Fibroblast of skin of left quadriceps (primary cell): ENCODE data around the gene MAMSTR.
"Not testable (repeated sequence)": the region's sequence is repeated elsewhere in the genome, so short reads cannot be mapped to it uniquely, and the experiment has no call there.

Source experiments
- DNase-seq, 2 experiments: peaks; one replicate each; pipeline ENCODE4 v3.0.0-alpha.2; 2013; ENCODE audit warnings: low read depth in 2 of 2

MAMSTR gene, protein sequence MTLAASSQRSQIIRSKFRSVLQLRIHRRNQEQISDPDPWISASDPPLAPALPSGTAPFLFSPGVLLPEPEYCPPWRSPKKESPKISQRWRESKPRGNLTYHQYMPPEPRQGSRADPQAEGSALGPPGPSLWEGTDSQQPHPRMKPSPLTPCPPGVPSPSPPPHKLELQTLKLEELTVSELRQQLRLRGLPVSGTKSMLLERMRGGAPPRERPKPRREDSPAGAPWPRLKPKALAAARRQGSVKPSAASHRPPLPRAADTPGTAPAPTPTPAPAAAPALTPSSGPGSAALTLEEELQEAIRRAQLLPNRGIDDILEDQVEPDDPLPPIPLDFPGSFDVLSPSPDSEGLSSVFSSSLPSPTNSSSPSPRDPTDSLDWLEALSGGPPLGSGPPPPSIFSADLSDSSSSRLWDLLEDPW

DNA sequence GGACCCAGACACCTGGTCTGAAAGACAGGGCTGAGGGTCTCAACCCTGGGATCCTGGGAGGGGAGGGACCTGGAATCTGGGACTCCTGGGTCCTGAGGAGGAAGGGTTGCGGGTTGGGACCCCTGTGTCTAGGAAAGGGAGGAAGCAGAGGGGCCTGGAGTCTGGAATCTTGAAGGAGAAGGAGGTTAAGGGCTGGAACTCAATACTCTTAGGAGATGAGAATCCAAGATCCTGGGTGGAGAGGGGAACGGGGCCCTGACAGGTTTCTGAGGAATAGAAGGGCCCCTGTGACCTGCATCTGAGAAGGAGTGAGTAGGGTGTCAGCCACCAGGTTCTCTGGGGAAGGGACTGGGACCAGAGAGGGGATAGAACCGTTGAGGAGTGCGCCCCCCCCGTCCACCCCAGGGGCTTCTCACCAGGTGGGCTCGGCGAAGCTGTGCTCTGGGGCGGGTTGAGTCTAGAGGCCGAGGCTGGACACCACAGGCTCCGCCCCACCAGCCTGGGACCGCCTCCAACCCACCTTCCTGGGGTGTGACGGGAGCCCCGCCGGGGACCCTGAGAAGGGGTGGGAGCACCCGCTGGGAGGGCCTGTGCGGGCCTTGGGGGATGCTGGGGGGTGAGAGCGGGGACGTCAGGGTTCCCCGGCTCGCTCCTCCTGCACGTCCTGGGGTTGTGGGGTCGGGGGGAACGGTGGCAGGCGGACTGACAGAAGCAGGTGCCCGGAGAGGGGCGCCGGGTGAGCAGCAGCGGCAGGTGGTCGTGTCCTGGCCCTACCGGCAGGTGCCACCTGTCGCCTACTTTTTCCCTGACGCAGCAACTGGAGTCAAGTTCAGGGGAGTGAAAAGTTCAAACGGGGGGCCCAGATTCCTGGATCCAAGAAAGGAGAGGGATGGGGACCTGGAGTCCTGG lies at the start of gene MAMSTR:
Gene MAMSTR (minus strand): TSS at position 463 of the 909 bp plus-strand sequence. CDS start 694 bp downstream, outside the sequence.
- DNase-seq, result no peak

DNA sequence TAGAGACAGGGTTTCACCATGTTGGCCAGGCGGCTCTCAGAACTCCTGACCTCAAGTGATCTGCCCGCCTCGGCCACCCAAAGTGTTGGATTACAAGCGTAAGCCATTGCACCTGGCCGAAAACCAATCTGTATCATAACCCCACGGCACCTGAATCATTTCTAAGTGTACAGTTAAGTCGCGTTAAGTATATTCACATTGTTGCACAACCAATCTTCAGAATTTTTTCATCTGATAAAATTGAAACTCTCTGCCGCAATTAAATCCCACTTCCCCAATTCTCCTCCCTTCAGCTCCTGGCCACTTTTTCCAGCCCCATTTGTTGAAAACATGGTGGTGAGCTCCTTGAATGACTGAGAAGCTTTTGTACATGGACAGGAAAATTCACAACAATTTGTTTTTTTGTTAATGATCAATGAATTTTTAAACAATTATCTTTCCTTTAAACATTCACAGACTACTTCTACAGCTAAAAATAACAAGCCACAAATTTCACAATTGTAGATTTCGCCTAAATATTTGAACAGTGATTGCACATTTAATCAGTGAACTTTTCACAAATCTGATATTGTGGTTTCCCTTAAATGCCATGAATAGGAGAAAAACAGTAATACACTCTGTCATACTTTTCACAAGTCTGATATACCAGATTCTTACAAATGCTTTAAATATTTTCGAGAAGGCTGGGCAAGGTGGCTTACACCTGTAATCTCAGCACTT lies 49.6 kb upstream of the MAMSTR start:
- no peak for DNase-seq

DNA sequence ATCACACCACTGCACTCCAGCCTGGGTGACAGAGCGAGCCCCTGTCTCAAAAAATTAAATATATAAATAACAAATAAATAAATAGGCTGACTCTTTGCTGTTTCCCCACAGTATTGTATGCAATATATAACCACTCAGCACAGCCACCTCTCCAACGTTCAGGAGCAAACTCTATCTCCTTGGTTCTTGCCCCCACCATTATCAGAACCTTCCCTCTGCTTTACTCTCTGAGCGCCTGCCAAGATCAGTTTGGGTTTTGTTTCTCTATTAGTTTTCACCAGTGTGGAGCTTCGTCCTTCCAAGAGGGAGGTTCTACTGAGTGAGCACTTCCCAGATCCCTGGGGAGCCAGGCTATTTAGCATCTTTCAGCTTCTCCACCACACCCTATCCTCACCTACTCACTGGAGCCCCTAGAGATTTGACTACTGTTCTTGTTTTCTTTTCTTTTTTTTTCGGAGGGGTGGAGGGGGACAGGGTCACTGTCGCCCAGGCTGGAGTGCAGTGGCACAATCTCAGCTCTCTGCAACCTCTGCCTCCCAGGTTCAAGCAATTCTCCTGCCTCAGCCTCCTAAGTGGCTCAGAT lies 48.7 kb upstream of the MAMSTR start:
- not testable (repeated sequence) for DNase-seq

DNA sequence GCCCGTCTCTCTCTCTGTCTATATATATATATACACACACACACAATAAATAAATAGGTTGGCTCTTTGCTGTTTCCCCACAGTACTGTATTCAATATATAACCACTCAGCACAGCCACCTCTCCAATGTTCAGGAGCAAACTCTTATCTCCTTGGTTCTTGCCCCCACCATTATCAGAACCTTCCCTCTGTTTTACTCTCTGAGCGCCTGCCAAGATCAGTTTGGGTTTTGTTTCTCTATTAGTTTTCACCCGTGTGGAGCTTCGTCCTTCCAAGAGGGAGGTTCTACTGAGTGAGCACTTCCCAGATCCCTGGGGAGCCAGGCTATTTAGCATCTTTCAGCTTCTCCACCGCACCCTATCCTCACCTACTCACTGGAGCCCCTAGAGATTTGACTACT lies 46.3 kb upstream of the MAMSTR start:
- DNase-seq, result not testable (repeated sequence)

DNA sequence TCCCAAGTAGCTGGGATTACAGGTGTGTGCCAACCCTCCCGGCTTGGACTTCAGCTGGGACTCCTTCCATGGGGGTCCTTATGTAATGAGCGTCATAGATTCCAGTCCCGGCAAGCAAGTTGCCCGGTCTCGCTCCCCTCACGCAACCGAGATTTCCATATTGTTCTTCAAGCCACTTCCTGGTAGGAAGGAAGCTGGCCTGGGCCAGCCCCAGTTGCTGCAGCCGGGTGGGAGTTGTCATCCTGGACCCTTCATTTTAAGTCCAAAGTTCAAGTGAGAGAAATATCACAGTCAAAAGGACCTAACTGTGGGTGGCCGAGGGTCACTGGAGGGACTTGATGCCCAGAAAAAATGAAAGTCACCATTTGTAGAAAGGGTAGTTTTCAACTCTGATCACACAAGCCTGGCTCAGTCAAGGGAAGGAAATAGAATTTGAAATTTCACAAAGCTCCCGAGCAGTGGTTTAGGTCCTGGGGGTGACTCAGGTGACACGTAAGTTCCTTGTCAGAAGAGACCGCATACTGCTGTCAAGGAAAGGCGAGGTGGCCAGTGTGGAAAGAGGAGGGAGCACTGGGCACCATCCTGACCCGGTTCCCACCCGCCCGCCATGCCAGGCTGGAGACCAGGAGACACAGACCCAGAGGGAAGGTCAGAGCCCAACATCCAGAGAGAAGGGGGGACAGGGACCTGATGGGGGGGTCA lies 41.1 kb upstream of the MAMSTR start:
- DNase-seq, result no peak

DNA sequence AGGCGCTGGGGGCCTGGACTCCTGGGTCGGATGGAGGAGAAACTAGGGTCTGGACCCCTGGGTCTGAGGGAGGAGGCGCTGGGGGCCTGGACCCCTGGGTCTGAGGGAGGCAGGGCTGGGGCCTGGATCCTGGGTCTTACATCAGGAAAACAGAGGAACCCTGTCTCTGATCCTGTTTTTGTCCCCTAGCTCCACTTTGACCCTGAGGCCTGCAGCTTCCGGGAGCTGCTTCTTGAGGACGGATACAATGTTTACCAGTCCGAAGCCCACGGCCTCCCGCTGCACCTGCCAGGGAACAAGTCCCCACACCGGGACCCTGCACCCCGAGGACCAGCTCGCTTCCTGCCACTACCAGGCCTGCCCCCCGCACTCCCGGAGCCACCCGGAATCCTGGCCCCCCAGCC lies 38.2 kb upstream of the MAMSTR start:
- no peak for DNase-seq

DNA sequence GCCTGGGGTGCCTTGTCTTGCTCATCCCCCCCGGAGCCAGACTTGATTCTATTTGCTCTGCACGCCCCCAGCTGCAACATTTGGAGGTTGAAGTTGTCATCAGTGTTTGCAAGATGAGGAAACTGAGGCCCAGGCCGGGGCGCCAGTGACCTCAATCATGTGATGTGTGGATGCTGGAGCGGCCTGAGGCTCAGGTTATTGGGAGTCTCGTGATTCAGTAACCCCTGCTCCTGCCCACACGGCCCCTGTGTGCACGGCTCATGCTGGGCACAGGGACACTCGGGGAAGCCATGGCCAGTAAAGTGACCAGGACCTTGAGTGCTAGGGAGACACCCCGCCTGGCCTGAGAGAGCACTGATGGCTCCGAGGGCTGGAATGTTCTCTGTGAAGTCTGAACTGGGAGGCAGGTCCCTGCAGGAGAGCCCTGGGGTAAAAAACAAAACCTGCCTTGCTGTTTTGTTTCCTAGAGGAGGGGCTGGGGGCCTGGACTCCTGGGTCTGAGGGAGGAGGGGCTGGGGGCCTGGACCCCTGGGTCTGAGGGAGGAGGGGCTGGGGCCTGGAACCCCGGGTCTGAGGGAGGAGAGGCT lies 37.7 kb upstream of the MAMSTR start:
- no peak for DNase-seq

DNA sequence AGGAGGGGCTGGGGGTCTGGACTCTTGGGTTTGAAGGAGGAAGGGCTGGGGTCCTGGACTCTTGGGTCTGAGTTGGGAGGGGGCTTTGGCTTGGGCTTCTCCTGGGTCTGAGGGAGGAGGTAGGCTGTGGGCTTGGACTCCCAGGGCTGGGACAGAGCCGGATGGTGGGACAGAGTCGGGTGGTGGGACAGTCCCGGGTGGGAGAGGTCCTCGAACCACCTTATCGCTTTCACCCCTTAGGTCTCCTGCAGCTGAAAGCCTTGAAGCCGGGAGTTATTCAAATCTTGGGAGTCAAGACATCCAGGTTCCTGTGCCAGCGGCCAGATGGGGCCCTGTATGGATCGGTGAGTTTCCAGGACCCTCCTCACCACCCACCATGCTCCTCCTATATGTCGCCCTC lies 37.2 kb upstream of the MAMSTR start:
- DNase-seq, result no peak

DNA sequence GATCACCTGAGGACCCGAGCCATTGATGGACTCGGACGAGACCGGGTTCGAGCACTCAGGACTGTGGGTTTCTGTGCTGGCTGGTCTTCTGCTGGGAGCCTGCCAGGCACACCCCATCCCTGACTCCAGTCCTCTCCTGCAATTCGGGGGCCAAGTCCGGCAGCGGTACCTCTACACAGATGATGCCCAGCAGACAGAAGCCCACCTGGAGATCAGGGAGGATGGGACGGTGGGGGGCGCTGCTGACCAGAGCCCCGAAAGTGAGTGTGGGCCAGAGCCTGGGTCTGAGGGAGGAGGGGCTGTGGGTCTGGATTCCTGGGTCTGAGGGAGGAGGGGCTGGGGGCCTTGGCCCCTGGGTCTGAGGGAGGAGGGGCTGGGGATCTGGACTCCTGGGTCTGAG lies 36.7 kb upstream of the MAMSTR start:
- no peak for DNase-seq

DNA sequence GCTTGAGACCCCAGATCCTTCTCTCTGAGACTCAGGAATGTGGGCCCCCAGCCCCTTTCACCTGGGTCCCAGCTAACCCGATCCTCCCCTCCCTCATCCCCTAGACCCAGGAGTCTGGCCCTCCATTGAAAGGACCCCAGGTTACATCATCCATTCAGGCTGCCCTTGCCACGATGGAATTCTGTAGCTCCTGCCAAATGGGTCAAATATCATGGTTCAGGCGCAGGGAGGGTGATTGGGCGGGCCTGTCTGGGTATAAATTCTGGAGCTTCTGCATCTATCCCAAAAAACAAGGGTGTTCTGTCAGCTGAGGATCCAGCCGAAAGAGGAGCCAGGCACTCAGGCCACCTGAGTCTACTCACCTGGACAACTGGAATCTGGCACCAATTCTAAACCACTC lies 36.3 kb upstream of the MAMSTR start:
- no peak for DNase-seq

DNA sequence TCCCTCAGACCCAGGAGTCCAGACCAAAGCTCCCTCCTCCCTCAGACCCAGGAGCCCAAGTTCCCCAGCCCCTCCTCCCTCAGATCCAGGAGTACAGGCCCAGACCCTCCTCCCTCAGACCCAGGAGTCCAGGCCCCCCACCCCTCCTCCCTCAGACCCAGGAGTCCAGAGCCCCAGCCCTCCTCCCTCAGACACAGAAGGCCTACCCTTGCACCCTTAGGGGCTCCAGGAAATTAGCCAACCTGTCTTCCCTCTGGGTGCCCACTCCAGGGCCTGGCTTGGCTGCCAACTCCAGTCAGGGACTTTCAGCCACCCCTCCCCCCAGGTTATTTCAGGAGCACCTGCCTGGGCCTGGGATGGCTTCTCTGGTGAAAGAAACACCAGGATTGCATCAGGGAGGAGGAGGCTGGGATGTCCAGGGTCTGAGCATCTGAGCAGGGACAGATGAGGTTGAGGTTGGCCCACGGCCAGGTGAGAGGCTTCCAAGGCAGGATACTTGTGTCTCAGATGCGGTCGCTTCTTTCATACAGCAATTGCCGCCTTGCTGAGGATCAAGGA lies 35.6 kb upstream of the MAMSTR start, which contains the start of gene FGF21:
Gene FGF21 (plus strand): TSS at position 441 of the 558 bp plus-strand sequence. CDS start 713 bp downstream, outside the sequence.
- no peak for DNase-seq

DNA sequence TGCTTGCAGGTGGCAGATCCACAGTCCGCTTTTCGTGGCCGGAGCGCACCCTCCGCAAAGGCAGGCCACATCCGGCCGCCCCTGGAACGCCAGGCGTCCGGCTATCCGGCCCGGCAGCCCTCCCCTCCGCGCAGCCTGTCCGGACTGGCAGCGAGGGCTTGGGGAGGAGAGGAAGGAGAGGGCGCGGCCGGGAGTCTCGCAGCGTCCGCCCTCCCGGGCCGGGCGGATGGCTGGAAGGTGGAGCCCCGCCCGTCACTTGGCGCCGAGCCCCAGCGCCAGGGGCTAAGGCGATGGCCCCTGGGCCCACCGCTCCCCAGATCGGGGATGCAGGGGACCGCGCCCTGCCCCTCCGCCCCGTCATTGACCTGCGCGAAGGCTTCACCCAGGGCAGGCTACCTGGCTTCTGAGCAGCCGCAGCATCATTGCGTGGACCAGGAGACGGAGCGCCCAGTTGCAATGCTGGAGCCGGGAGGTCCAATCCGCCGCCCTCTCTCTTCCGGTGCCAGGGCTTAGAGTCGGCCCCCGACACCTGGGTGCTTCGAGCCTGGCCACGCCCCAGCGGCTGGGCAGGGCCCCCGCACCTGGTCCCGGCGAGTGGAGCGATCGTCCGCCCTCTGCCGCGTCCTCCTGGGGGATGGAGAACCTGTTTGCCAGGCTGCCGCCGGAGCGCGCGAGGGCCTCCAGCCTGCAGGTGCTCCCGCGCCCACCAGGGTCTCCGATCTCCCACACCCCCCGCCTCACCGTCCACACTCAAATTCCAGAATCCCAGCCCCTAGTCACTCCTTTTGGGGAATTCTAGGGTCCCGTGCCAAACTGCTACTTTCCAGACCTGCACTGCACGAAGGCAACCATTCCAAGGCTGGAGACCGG lies 33.2 kb upstream of the MAMSTR start, which contains the start of gene FUT1:
Gene FUT1 (minus strand): TSS at position 146 of the 870 bp plus-strand sequence. CDS start 1,360 bp downstream, outside the sequence.
- no peak for DNase-seq

DNA sequence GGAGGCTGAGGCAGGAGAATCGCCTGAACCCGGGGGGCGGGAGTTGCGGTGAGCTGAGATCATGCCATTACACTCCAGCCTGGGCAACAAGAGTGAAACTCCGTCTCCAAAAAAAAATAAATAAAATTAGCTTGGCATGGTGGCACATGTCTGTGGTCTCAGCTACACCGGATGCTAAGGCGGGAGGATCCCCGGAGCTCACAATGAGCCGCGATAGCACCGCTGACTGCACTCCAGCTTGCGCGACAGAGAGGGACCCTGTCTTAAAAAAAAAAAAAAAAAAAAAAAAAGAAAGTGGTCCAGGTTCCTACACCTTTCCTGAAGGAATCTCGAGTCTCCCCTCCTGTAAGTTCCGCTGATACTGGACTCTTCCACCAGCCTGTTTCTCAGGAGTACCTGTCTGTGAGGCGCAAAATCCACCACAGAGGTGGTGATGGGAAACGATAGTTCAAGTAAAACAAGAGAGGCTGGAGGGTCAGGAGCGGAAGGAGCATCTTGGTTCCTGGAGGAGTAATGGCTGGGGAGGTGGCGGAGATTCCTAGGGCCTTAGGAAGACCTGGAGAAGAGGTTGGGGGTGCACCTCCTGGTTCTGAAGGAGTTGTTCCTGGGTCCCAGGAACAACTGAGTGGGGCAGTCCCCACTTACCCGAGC lies 32.4 kb upstream of the MAMSTR start:
- DNase-seq, result no peak

DNA sequence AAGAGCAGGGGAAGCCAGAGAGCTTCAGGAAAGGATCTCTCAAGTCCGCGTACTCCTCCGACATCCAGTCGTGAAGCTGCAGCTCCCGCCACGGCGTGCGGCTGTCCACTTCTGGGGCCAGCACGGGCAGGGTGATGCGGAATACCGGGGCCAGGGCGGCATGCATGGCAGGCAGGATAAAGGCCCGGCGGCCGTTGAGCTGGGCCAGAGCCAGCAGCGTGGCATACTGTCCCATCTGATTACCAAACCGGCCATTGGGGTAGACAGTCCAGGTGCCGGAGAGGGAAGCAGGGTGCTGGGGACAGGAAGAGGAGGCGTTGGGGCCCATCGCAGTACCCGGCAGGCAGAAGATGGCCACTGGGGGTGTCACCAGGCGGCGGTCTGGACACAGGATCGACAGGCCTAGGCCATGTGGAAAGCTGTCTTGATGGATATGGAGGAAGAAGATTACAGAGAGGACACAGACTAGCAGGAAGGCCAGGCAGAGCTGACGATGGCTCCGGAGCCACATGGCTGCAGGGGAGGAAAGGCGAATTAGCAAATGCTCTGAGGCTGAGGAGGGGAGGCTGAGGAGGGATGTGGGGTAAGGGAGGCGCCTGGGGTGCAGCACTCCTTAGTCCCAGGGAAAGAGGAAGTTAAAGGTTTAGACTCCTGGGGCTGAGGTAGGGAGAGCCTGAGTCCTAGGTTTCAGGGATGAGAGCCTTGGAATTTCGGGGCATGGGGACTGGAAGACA lies 31.4 kb upstream of the MAMSTR start:
- DNase-seq, result no peak

DNA sequence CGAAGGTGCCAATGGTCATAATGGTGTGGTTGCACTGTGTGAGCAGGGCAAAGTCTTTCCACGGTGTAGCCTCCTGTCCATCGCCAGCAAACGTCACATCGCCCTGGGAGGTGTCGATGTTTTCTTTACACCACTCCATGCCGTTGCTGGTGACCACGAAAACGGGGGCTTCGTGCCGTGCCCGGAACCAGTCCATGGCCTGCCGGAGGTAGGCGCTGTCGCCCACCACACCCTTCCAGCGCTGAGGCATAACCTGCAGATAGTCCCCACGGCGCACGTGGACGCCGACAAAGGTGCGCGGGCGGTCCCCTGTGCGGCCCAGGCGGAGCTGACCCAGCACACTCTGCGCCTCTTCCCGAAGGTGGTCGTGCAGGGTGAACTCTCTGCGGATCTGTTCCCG lies 30.8 kb upstream of the MAMSTR start:
- DNase-seq, result no peak

DNA sequence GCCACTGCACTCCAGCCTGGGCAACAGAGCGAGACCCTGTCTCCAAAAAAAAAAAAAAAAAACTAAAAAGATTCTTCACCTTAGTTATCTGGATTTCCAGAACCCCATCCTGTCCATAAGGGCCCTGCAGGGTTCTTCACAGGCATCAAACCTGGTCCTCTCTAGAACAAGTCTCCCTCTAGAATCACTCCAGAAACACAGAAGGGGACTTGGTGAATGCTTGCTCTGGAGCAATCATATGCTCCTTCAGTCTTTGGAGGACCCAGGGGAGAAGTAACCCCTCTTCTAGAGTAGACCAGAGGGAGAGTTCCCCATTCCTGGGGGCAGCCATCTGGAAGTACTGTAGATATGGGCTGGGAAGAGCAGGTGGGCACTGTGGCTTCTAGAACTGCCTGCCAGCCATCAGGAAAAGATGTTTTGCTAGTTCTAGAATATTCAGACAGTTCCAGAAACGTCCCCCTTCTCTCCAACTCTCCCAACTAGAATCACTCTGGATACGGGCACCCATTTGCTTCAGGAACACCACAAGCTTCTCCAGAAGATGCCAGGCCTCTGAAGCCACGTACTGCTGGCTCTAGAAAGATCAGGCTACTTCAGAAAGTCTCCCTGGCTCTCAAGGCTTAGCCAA lies 30.2 kb upstream of the MAMSTR start:
- no peak for DNase-seq
